ENCODE data around the gene PTPRU. TPM values are rescaled to one million over a fixed set of nuclear protein-coding genes. Genes with fewer than 3 reads are reported as not detected.

Gene PTPRU
- polyA plus RNA-seq, 1 of the 3 experiments (the other 2 are of a cell fraction), result 3.5 TPM

DNA sequence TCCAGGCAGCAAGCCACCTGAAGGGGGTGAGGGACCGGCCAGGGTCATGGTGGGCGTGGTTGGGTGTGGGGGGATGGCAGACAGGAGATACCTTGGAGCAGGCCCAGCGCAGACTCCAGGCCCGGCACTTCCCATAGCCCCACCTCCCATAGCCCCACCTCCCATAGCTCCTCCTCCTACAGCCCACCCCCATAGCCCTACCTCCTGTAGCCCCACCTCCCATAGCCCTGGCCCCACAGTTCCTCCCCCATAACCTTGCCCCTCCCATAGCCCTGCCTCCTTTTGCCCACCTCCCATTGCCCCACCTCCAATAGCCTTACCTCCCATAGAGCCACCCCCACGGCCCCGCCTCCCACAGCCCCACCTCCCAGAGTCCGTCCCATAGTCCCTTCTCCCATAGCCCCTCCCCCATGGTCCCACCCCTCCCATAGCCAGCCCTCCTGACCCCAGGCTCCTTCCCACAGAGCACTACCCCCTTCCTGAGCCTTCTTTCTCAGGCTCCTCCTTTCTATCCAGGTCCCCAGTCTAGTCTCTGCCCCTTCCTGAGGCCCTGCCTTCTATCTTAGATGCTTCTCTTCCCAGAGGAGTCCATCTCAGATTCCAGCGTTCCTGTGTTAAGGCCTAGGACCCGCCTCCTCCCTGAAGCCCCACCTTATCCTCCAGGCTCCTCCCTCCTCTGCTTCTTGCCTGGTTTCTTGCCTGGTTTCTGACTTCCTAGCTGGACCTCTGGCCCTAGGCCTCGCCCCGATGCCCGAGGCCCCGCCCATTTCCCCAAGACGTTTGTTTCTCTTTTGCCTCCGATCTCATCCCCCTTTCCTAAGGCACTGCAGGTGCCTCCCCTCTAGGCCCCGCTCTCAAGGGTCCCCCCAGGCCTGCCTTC, 46.8 kb downstream of the PTPRU start:
- H3K4me2 ChIP-seq, result no peak overlapping the region
- H3K27ac ChIP-seq (ENCODE audit: low read depth in 2 of 2, low read length in 1 of 2), result no peak overlapping the region; a peak in 1 of 4 replicates
- WGBS (ENCODE audit: low lambda C conversion rate), result 66% methylated on average over 13 of the region's 16 CpGs
- no peak overlapping the region for H2AFZ ChIP-seq (ENCODE audit: low read depth)
- H3K27me3 ChIP-seq (ENCODE audit: insufficient read depth), result no peaks in the 10 kb centered on the region
- TF ChIP-seq MXI1 (IDR thresholded peaks at IDR 0.05; ENCODE audit: low read depth, low read length), result no peak
- TF ChIP-seq CTCF (IDR thresholded peaks at IDR 0.05), result no peak
- TF ChIP-seq FOXJ3 (CRISPR knock-in tag; IDR thresholded peaks at IDR 0.05), result no peak
- no peak for TF ChIP-seq JUND (IDR thresholded peaks at IDR 0.05)
- no peak for TF ChIP-seq TAF1 (IDR thresholded peaks at IDR 0.05; ENCODE audit: borderline replicate concordance, low read depth, low read length)
- no peak for TF ChIP-seq POLR2AphosphoS5 (IDR thresholded peaks at IDR 0.05; ENCODE audit: low read depth, low read length)
- TF ChIP-seq, protein P1, sequence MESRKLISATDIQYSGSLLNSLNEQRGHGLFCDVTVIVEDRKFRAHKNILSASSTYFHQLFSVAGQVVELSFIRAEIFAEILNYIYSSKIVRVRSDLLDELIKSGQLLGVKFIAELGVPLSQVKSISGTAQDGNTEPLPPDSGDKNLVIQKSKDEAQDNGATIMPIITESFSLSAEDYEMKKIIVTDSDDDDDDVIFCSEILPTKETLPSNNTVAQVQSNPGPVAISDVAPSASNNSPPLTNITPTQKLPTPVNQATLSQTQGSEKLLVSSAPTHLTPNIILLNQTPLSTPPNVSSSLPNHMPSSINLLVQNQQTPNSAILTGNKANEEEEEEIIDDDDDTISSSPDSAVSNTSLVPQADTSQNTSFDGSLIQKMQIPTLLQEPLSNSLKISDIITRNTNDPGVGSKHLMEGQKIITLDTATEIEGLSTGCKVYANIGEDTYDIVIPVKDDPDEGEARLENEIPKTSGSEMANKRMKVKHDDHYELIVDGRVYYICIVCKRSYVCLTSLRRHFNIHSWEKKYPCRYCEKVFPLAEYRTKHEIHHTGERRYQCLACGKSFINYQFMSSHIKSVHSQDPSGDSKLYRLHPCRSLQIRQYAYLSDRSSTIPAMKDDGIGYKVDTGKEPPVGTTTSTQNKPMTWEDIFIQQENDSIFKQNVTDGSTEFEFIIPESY (IDR thresholded peaks at IDR 0.05; ENCODE audit: borderline replicate concordance, low read depth), result no peak
- TF ChIP-seq, protein P2, sequence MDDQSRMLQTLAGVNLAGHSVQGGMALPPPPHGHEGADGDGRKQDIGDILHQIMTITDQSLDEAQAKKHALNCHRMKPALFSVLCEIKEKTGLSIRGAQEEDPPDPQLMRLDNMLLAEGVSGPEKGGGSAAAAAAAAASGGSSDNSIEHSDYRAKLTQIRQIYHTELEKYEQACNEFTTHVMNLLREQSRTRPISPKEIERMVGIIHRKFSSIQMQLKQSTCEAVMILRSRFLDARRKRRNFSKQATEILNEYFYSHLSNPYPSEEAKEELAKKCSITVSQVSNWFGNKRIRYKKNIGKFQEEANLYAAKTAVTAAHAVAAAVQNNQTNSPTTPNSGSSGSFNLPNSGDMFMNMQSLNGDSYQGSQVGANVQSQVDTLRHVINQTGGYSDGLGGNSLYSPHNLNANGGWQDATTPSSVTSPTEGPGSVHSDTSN (IDR thresholded peaks at IDR 0.05), result no peak
- TF ChIP-seq SIN3A (IDR thresholded peaks at IDR 0.05; ENCODE audit: borderline replicate concordance, low read depth, low read length), result no peak
- no peak for TF ChIP-seq EP300 (IDR thresholded peaks at IDR 0.05; ENCODE audit: borderline replicate concordance in 1 of 2, low read depth in 1 of 2, low read length in 1 of 2)
- TF ChIP-seq FOSL2 (IDR thresholded peaks at IDR 0.05; ENCODE audit: borderline replicate concordance, low read depth), result no peak
- TF ChIP-seq YY1 (IDR thresholded peaks at IDR 0.05; ENCODE audit: low read depth), result no peak
- no peak for TF ChIP-seq EZH2phosphoT487 (IDR thresholded peaks at IDR 0.05; ENCODE audit: borderline replicate concordance, low read depth)
- TF ChIP-seq NFIC (IDR thresholded peaks at IDR 0.05; ENCODE audit: borderline replicate concordance), result no peak
- TF ChIP-seq RFX5 (IDR thresholded peaks at IDR 0.05; ENCODE audit: low read length), result no peak
- no peak for TF ChIP-seq MEF2A (IDR thresholded peaks at IDR 0.05; ENCODE audit: borderline replicate concordance, low read depth)
- TF ChIP-seq SMC3 (IDR thresholded peaks at IDR 0.05; ENCODE audit: low read depth, low read length), result no peak
- TF ChIP-seq NRF1 (IDR thresholded peaks at IDR 0.05; ENCODE audit: low read depth, low read length), result no peak
- TF ChIP-seq, protein P3, sequence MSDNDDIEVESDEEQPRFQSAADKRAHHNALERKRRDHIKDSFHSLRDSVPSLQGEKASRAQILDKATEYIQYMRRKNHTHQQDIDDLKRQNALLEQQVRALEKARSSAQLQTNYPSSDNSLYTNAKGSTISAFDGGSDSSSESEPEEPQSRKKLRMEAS (IDR thresholded peaks at IDR 0.05; ENCODE audit: low read depth), result no peak
- no peak for TF ChIP-seq ELF1 (IDR thresholded peaks at IDR 0.05)
- no peak overlapping the region for H3K4me3 ChIP-seq (ENCODE audit: low read depth in 2 of 2, low read length in 1 of 2)
- H3K36me3 ChIP-seq (replicated peaks in 1 of 2; ENCODE audit: control insufficient read depth in 1 of 2, insufficient read depth in 2 of 2, low read length in 1 of 2), result no peaks in the 10 kb centered on the region
- ChIA-PET CTCF (no interaction called here), POLR2A (no interaction called here)
- H3K79me2 ChIP-seq (ENCODE audit: insufficient read depth), result no peaks in the 10 kb centered on the region
- H3K9me3 ChIP-seq, result no peaks in the 10 kb centered on the region
- no peaks in the 10 kb centered on the region for H4K20me1 ChIP-seq (ENCODE audit: insufficient read depth)
- DNase-seq, result peak; percentile 73
- no peaks in the 10 kb centered on the region for H3K9me2 ChIP-seq
- no peak overlapping the region for H3K9ac ChIP-seq
- peaks cover 0 to 23% of the 10 kb centered on the region in 2 experiments; a peak in 2 of 4 replicates for H3K4me1 ChIP-seq (ENCODE audit: control insufficient read depth in 1 of 2, insufficient read depth in 2 of 2, low read depth in 1 of 2, low read length in 1 of 2)
- H3F3A ChIP-seq (replicated peaks; ENCODE audit: insufficient read depth), result no peaks in the 10 kb centered on the region

Data from SK-N-SH (cell line).